ENCODE measurements around the gene ASTN2.

DNA sequence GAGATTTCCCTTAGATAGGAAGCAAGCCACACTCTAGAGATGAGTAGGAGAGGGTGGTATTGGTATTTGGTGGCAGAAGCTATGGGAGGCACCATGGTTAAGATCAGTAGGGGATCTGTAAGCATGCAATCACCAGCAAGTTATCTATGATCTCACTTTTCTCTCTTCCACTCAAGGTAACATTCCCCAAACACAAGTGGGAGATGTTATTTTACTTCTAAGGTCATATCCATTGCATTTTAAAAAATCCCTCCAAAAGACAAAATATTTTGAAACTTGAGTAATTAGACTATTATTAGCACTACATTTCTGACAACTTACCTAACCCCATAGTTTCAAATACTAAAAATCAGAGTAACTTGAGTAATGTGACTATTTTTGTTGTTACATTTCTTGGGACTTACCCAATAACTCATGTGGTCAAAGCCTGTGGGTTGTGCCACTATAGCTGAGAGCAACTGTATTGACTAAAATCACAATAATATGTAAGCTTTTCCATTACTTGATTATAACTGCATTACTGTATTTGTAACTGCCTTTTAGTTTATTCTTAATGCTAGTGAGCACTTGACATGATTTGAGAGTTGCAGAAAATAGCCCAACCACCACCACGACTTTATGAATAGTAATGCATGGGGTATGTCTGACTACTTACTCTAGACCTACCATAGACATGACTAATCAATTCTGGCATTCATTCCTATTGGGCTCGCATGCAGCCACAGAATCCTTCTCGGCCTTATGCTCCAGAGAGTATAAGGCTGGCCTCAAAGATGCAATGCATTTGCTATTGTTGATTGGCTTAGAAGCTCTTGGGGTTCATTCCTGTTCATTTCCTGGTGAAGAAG lies 463.0 kb downstream of the ASTN2 start:
- no peak for TF ChIP-seq POLR2AphosphoS5 (IDR thresholded peaks at IDR 0.05)
- no peak for TF ChIP-seq CTCF (IDR thresholded peaks at IDR 0.05)

Measured in prostate gland (tissue), 2 donors.